T-helper 1 cell (primary cell): ENCODE data around the gene NSF.
"Not testable (repeated sequence)": the region's sequence is repeated elsewhere in the genome, so short reads cannot be mapped to it uniquely, and the experiment has no call there.

ENCODE experiments used
- DNase-seq, 5 donors: peaks; one replicate each; pipeline ENCODE4 v3.0.0-alpha.2; 2012 to 2020
- total RNA-seq, 4 donors: gene quantifications; one replicate each; lab custom pipeline; 2026; lab: John Stamatoyannopoulos, UW

NSF gene
- 13.9 to 23.4 (median 22.1) reads per million in 4 donors for total RNA-seq

DNA sequence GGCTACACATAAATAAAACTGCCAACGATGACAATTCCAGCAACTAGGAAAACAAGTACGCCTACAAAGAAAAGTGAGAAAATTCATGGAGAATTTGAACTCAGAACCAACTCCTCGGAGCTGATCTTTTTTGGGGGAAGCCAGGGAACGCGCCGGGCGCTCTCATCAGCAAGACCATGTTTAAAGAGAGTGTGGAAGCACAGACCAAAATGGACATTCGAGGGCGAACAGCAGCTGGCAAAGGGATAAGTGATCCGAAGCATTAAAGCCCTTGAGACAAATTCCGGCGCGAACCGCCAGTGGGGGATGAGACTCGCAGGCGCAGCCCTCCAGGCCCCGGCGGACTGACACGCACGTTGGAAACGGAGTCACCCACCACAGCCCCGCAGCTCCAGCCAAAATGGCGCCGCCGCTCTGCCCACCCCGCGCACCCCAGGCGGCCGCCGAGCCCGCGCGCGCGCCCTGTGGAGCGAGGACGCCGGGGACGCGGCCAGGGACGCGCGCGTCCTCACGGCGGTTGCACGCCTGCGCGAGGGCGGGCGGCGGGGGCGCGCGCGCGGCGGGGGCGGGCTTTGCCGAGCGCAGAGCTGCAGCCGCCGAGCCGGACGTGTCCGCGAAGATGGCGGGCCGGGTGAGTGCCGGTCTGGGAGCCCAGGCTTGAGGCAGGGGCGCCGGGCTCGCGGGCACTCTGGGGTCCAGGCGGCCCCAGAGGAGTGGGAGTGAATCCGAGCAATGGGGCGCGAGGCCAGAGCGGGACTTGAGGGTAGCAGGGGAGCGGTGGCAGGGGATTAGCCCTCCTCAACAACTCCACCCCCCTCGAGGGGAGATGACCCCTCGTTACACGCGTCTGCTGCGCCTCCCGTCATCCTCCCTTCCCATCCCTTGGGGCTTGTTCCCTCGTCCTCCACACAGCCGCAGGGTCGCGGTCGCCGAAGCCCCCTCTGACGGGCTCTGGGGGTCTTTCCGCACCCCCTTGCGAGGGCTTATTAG lies at the start of gene NSF:
NSF (plus strand) TSS at position 513 of the 990 bp plus-strand sequence; CDS start at position 620, 107 bp downstream.
- not testable (repeated sequence) for DNase-seq

DNA sequence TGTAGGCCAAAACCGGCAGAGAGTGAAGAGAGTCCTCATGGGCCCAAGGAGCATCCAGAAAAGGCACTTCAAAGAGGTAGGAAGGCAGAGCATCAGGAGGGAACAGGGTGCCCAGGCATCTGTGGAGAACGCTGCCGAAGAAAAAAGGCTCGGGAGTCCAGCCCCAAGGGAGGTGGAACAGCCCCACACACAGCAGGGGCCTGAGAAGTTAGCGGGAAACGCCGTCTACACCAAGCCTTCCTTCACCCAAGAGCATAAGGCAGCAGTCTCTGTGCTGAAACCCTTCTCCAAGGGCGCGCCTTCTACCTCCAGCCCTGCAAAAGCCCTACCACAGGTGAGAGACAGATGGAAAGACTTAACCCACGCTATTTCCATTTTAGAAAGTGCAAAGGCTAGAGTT lies 41.9 kb upstream of the NSF start:
- DNase-seq = not testable (repeated sequence)

DNA sequence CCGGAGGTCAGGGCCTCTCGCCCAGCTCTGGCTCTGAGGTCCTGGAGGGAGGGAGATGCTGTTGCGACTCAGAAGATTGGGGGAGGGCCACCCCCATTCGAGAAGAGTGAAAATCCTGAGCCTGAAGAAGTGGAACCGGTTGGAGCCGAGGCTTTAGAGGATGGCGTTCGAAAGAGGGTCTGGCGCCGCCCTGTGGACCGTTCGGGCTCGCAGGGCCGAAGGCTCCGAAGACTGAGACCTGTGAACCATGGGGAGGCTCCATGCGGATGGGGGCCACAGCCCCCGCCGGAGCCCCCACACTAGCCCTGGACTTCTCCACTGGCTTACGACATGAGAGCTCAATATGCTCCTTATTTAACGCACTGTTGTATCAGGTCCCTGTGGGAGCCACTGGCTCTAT lies 31.3 kb upstream of the NSF start:
- DNase-seq = not testable (repeated sequence)

DNA sequence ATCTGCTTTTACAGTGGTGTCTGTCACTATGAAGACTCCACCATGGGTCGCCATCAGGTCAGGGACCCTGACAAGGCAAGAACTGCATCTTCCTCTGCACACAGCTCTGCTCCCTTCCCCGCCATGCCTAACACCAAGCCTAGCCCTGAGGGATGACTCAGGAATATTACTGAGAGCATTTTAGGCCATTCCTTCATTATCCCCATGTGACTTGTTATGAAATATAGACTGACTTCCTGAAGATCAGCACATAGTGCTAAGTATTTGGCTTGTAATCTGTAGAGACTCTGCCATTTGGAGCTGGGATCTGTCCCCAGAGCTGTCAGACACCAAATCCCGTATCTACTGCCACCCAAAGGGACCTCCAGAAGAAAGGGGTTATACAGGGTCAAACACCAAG lies 30.4 kb upstream of the NSF start:
- DNase-seq = not testable (repeated sequence)

DNA sequence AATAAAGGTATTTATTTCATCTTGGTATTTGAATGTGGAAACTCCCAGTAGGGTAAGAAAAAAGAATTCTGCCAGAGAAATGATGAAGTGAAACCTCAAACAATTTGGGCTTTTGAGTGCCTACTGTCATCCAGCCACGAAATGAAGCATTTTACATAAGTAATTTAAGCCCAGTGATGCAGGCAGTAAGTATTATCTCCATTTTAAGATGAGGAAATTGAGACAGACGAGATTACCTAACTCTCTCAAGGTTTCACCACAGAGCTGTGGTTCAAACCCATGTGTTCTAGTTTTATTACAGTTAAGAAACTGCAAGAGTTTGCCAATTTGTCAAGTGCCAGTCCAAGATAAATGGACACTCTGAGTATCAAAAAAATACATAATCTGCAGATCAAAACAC lies 24.2 kb upstream of the NSF start:
- not testable (repeated sequence) for DNase-seq

DNA sequence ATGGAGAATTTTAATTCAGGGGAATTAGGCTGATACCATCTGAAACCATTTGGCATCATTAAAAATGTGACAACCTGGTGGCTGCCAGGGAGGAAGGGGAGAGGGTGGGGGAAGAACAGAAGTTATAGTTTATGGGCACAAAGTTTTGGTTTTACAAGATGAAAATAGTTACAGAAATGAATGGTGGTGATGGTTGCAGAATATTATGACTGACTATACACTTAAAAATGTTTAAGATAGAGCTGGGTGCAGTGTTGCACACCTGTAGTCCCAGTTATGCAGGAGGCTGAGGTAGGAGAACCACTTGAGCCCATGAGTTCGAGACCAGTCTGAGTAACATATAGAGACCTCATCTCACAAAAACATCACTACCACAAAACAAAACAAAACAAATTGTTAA lies 23.5 kb upstream of the NSF start:
- DNase-seq = not testable (repeated sequence)

DNA sequence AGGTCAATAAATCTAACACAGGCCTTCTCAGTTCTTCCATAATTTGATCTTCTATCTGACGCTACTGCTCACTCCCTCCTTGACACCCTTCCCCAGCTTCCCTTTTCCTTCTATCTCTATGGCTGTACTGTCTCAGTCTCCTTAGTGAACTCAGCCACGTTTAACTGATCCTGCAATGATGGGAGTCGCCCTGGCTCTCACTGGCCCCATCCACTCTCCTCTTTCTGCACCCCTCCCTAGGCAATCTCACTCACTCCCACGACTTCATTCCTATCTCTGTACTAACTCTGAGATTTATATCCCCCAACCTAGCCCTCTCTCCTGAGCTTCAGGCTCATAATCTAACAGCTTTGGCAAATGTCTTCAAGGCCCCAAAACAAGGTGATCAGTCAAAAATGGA lies 18.7 kb upstream of the NSF start:
- not testable (repeated sequence) for DNase-seq

DNA sequence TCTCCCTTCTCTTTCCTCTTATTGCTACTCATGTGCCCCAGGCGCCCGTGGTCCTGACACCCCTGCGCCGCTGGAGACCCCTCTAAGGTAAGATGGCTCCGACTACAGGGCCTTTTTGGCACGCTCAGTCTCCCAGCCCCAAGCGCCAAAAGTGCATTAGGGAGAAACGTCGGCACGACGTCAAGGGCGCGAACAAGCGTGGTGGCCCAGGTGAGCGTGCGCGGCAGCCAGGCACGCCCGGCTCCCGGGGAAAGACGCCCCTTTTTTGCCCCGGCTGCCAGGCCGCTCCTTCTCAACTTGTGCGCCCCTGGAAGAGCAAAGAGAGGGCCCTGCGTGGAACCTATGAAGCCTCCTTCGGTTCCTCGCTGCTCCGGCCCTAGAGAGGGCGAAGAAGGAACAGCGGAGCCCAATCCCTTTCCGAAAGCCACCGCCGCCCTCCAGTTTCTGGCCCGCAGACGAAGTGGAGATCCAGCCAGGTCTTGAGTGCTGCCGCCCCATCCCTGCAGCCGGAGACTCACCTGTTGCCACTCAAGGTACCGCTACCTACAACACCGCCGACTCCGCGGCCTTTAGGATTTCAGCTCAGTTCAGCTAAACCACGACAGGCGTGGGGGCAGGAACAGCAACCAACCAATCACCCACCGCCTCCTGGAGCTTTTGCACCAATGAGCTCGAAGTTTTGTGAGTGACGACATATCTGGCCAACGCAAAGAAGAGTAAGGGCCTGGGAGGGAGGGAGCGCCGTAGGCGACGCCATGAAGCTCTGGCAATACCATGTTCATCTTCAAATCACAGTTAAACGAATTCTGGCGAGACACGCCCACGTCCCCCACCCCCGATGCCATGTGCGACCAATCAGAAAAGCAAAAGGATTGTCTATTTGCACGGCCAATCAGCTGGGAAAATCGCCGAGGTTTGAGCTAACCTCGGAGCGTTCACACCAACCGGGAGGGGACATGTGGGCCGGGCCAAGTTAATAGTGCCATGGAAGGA lies 11.1 kb upstream of the NSF start, which contains the start of gene ARL17A:
ARL17A (minus strand) TSS at position 609 of the 993 bp plus-strand sequence. CDS start 3,369 bp downstream, outside the sequence.
- DNase-seq = peak in 4 of 5 donors; percentile 63 to 75 (median 71)

DNA sequence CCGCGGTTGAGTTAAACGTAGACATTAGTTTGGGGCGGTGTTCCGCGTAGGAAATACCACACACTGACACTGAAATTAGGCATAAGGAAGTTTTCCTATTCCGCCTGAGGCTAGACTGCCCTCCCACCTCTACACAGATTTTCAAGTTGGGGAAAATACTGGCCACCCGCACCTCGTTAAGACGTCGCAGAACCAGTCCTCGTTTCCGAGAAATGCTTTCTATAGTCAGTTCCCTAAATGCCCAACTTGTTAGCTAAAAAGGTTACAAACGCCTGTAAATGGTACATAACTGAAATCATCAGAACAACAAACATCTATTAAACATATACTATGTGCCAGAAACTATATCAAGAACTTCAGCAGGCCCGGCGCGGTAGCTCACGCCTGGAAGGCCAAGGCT lies 10.4 kb upstream of the NSF start:
- DNase-seq = not testable (repeated sequence)

DNA sequence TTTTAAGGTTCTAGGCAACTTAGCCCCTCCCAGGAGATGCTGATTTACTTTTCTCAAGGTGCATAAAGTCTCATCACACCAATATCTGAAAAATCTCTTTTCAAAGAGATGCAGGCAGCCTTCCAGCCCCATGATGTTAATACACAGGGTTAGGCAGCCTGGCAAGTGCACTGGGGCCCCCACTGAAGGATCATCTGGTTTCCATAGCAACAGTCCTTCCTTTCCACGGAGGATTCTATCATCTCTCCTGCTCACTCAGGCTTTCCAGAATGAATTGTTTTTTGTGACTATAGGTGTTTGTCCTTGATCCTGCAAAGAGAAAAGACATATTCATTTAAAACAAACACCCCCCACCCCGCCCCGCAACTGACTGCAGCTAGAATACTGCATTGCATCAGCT lies 5.0 kb upstream of the NSF start:
- not testable (repeated sequence) for DNase-seq

DNA sequence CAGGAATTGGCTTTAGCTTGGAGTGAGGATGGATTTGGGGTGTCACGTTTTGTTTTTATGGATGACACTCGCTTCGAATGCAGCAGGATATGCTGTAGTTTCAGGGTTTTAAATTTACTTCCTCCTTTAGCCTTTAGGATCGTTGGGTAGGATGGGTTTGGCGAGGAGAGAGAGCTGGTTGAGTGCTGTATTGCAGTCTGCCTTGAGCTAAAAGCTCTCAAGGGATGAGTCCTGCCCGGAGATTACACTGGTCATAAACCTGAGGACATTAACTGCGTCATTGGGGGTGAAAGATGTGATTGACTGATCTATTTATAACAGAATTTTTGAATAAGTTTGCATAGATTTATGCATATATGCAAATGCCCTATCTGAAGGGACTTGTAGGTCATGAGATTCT lies 863 bp downstream of the NSF start:
- not testable (repeated sequence) for DNase-seq

DNA sequence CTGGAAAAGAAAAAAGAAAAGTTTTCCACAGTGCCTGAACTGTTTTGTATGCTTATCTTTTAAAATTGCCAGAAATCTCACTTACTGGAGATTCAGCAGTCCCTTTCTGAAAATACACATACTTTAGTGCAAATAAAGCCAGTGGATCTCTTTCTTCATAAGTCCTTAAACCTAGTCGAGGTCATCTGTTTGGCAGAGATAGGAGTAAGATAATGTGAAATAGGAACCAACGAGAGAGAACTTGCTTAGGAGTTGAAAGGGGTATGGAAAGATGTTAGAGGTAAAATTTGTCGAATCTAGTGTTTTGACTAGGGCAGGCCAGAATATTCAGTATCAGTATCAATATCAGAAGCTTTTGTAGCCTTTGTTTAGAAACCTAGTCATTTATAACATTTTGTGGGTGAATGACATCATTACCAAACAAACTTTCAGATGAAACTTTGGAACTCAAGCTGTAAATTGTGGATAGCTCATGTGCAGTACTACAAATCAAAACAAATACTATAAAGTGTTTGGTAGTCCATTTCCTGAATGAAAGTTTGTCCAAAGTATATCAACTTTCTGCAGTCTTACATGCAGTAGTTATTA lies 8.0 kb downstream of the NSF start:
- not testable (repeated sequence) for DNase-seq

DNA sequence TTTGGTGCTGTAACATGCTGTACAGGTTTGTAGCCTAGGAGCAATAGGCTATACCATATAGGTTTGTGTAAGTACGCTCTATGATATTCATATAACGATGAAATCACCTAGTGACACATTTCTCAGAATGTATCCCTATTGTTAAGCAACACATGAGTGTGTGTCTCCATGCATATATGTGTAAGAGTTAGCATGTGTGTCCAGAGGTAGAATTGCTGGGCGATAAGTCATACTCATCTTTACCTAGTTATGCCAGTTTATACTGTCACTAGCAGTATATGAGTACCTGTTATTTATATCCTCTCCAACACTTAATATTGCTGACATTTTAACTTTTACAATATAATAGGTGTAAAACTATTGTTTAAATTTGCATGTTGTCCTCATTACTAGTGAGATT lies 10.3 kb downstream of the NSF start:
- not testable (repeated sequence) for DNase-seq

DNA sequence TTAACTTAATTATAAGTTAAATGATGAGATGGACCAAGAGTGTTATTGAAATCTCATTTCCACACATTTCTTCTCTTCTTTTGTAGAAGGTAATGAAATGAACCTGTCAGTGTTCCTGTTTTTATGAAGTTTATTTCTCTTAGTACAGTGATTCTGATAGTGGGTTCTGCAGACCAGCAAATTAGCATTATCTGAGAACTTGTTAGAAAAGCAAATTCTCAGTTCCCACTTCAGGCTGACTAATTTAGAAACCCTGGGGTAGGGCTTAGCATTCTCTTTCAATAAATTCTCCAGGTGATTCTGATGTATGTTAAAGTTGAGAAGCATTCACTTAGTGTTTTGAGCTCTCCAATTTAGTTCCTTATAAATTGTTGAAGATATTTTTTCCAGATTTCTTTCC lies 12.7 kb downstream of the NSF start:
- DNase-seq = not testable (repeated sequence)

DNA sequence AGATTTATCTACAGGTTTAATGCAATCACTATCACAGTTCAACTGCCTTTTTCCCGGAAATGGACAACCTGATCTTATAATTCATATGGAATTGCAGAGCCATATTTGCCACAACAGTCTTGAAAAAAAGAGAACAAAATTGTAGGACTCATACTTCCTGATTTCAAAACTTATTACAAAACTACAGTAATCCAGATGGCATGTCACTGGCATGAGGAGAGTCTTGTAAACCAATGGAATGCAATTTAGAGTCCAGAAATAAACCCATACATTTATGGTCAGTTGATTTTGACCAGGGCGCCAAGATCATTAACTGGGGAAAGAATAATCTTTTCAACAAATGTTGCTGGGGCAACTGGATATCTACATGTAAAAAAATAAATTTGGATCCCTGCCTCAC lies 20.8 kb downstream of the NSF start:
- not testable (repeated sequence) for DNase-seq

DNA sequence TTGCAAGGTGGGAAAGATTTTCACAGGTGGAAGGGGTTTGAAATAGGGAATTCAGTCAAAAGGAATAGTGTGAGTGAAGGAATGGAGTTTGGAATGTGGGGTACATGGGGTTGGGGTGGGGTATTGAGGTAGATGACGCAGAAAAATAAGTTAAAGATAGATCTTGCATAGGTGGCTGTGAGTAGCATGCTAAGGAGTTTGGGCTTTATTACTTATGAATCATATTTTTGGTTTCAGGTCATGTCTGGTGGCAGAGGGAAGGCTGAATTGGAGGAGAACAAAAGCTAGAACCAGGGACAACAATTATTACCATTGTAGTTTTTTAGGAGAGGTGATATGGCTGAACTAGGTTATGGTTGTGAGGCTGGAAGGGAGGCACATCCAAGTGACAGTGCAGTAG lies 23.4 kb downstream of the NSF start:
- not testable (repeated sequence) for DNase-seq

DNA sequence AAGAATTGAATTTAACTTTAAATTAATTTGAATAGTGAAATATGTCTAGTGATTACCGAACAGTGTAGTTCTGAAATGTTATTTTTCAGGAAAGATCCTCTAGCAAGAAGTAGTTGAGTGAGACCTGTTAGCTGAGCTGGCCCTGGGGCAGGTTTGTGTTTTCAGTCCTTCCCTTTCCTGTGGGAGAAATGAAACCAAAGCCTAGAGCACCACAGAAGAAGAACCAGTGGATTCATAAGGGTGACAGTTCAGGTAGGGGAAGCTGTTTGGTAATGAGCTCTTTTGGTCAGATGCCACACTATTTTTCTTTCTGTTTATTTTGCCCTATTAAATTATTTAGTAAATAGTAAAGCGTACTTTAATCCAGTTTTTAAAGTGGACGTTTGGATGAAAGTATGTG lies 26.7 kb downstream of the NSF start:
- not testable (repeated sequence) for DNase-seq

DNA sequence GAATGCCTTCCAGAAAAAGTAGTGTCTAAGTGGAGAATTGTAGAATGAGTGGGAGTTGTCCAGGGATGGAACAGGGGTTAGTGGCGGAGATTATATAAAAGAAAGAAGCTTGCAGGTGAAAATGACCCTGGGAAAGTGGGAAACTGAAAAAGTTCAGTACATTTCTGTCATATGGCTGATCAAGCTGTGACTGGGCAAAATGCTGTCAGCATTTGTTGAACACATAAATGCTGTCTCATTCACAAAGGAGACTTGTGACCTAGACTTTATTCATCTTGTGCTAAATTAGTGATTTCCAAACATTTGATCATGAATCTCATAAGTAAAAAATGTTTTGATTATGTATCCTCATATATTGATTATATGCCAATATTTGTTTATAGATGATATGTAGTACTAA lies 28.5 kb downstream of the NSF start:
- DNase-seq = not testable (repeated sequence)

DNA sequence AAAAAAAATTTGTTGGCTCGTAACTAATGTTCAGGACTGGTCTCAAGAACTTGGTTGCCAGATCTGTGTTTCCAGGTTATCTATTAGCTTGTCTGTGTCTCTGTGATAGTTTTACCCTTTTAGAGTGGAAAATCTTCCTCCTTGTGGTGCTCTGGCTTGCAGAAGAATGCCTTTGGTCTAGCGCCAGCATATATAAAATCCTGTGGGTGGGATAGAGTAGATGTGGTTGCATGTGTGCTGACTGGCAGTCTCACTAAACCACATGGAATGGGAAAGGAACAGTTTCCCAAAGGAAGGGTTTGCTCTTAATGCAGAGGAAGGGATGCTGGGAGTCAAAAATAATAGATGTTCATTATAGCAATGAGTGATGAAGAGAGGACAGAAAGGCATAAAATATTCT lies 33.3 kb downstream of the NSF start:
- not testable (repeated sequence) for DNase-seq

DNA sequence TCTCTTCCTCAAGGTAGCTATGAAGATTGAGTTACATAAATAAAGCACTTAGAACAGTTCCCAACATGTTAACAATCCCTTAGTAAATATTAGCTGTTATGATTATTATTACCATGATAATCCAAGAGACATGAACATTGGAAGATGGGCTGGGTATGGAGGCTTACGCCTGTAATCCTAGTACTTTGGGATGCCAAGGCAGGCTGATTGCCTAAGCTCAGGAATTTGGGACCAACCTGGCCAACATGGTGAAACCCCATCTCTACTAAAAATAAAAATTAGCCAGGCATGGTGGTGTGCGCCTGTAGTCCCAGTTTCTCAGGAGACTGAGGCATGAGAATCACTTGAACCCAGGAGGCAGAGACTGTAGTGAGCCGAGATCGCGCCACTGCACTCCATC lies 34.3 kb downstream of the NSF start:
- DNase-seq = not testable (repeated sequence)

DNA sequence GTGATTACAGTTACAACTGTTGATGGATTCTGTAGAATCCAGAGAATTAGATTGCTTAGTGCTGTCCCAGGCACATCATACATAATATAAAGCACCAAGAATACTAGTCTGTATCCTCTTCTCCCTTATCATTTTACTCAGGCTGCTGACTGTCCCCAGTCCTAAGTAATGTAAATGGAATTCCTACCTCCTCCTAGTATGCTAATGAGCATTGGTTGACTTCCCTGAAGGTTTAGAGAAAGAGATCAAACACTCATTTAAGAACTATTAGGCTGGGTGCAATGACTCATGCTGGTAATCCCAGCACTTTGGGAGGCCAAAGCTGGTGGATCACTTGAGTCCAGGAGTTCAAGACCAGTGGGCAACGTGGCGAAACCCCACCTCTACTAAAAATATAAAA lies 37.0 kb downstream of the NSF start:
- not testable (repeated sequence) for DNase-seq

DNA sequence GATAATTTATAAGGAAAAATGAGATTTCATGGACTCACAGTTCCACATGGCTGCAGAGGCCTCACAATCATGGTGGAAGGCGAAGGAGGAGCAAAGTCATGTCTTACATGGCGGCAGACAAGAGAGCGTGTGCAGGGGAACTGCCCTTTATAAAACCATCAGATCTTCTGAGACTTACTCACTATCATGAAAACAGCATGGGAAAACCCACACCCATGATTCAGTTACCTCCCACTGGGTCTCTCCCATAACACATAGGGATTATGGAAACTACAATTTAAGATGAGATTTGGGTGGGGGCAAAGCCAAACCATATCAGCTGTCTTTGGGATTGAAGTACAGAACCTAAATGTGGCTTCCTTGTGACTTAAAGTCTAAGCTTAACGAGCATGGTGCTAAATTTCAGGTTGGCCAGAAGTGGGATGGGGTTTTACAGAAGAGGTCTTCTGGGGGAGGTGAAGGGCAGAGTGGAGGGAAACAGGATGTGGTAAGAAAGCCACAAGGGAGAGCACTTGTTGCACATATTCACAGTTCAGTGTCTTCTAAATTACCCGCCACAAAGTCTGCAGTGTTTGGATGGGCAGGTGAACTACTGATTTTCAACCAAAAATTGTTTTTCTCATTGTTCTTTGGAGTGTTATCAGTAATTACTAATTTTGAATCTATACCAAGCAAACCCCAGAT lies 38.4 kb downstream of the NSF start:
- not testable (repeated sequence) for DNase-seq
